H9 (cell line): ENCODE results near the gene PCDHGA12. TPM values are rescaled to one million over a fixed set of nuclear protein-coding genes. Genes with fewer than 3 reads are reported as not detected.

Experiments used
- DNase-seq: peaks from one replicate; pipeline ENCODE4 v3.0.0-alpha.2; 2017
- H2AFZ ChIP-seq: one replicate; pipeline ENCODE4 v1.6.1; 2013; ENCODE audit warnings: mild to moderate bottlenecking, low read length, control low read depth, moderate library complexity
- H2AK5ac ChIP-seq: 2 replicates; pipeline ENCODE4 v1.6.1; 2013; ENCODE audit warnings: low read length, control low read depth, mixed read lengths; ENCODE audit not compliant: insufficient read length
- H2BK120ac ChIP-seq: one replicate; pipeline ENCODE4 v1.6.1; 2013; ENCODE audit warnings: low read depth, mild to moderate bottlenecking, low read length, control low read depth, inconsistent platforms; ENCODE audit not compliant: poor library complexity, severe bottlenecking
- H2BK12ac ChIP-seq: 2 replicates; pipeline ENCODE4 v1.6.1; 2013; ENCODE audit warnings: low read length, control low read depth, mixed read lengths, low read depth; ENCODE audit not compliant: insufficient read length
- H2BK15ac ChIP-seq: 2 replicates; pipeline ENCODE4 v1.6.1; 2013; ENCODE audit warnings: low read depth, low read length, control low read depth
- H2BK20ac ChIP-seq: one replicate; pipeline ENCODE4 v1.6.1; 2013; ENCODE audit warnings: low read depth, mild to moderate bottlenecking, low read length, control low read depth, inconsistent platforms; ENCODE audit not compliant: poor library complexity, severe bottlenecking
- H2BK5ac ChIP-seq: 2 replicates; pipeline ENCODE4 v1.6.1; 2013; ENCODE audit warnings: low read length, control low read depth, mixed read lengths; ENCODE audit not compliant: insufficient read length
- H3K14ac ChIP-seq: 2 replicates; pipeline ENCODE4 v1.6.1; 2013; ENCODE audit warnings: low read length, control low read depth; ENCODE audit not compliant: insufficient read depth
- H3K18ac ChIP-seq: 2 replicates; pipeline ENCODE4 v1.6.1; 2013; ENCODE audit warnings: low read depth, mild to moderate bottlenecking, mixed read lengths, low read length, control low read depth; ENCODE audit not compliant: insufficient read length
- H3K23ac ChIP-seq: 2 replicates; pipeline ENCODE4 v1.6.1; 2013; ENCODE audit warnings: low read length, control low read depth, mixed read lengths, low read depth; ENCODE audit not compliant: insufficient read length
- H3K23me2 ChIP-seq: 2 replicates; pipeline ENCODE4 v1.6.1; 2013; ENCODE audit warnings: low read depth, mild to moderate bottlenecking, mixed read lengths, low read length, control low read depth; ENCODE audit not compliant: insufficient read length, poor library complexity, severe bottlenecking
- H3K27ac ChIP-seq: 2 replicates; pipeline ENCODE4 v1.5.1; 2013; ENCODE audit warnings: low read length, control low read depth, mixed read lengths, low read depth; ENCODE audit not compliant: insufficient read length
- H3K27me3 ChIP-seq: 2 replicates; pipeline ENCODE4 v1.6.1; 2013; ENCODE audit warnings: low read length, control low read depth, inconsistent platforms; ENCODE audit not compliant: insufficient read depth
- H3K4ac ChIP-seq: 2 replicates; pipeline ENCODE4 v1.6.1; 2013; ENCODE audit warnings: low read depth, mild to moderate bottlenecking, control low read depth, inconsistent platforms, low read length, moderate library complexity
- H3K4me1 ChIP-seq: 2 replicates; pipeline ENCODE4 v1.6.1; 2013; ENCODE audit warnings: low read length, control low read depth, inconsistent platforms; ENCODE audit not compliant: insufficient read depth
- H3K4me2 ChIP-seq: 2 replicates; pipeline ENCODE4 v1.6.1; 2013; ENCODE audit warnings: low read length, control low read depth, mixed read lengths; ENCODE audit not compliant: insufficient read length, insufficient read depth
- H3K56ac ChIP-seq: 2 replicates; pipeline ENCODE4 v1.6.1; 2013; ENCODE audit warnings: low read depth, mild to moderate bottlenecking, mixed read lengths, low read length, control low read depth; ENCODE audit not compliant: insufficient read length
- H3K79me1 ChIP-seq: 2 replicates; pipeline ENCODE4 v1.6.1; 2013; ENCODE audit warnings: low read depth, mild to moderate bottlenecking, moderate library complexity, low read length, control low read depth, inconsistent platforms; ENCODE audit not compliant: insufficient read depth, poor library complexity, severe bottlenecking
- H3K79me2 ChIP-seq: 2 replicates; pipeline ENCODE4 v1.6.1; 2013; ENCODE audit warnings: low read length, control low read depth, inconsistent platforms; ENCODE audit not compliant: insufficient read depth
- H3K9ac ChIP-seq: 2 replicates; pipeline ENCODE4 v1.6.1; 2013; ENCODE audit warnings: low read length, control low read depth, mixed read lengths; ENCODE audit not compliant: insufficient read length; ENCODE audit errors: extremely low read depth
- H3K9me3 ChIP-seq: one replicate; pipeline ENCODE4 v1.6.1; 2013; ENCODE audit warnings: low read depth, low read length, inconsistent platforms; ENCODE audit not compliant: control insufficient read depth
- H3T11ph ChIP-seq: one replicate; pipeline ENCODE4 v1.6.1; 2013; ENCODE audit warnings: mild to moderate bottlenecking, low read length, control low read depth, inconsistent platforms
- H4K20me1 ChIP-seq: one replicate; pipeline ENCODE4 v1.6.1; 2013; ENCODE audit not compliant: control insufficient read depth, insufficient read length, insufficient read depth
- H4K5ac ChIP-seq: 2 replicates; pipeline ENCODE4 v1.6.1; 2013; ENCODE audit warnings: low read depth, mild to moderate bottlenecking, mixed read lengths, low read length, control low read depth; ENCODE audit not compliant: insufficient read length
- H4K8ac ChIP-seq: replicated peaks from 2 replicates; pipeline ENCODE4 v1.6.1; 2013; ENCODE audit warnings: low read length, control low read depth, mixed read lengths, low read depth; ENCODE audit not compliant: insufficient read length
- H4K91ac ChIP-seq: 2 replicates; pipeline ENCODE4 v1.6.1; 2013; ENCODE audit warnings: low read depth, mild to moderate bottlenecking, moderate library complexity, mixed read lengths, low read length, control low read depth; ENCODE audit not compliant: insufficient read length
- H3K27ac Mint-ChIP-seq, 3 experiments: 2 replicates in 2 of 3; 3 replicates in 1 of 3; pipeline ENCODE4 v1.8.0; 2020 to 2021; ENCODE audit warnings: mixed read lengths in 3 of 3, mild to moderate bottlenecking in 1 of 3, moderate library complexity in 1 of 3
- H3K27me3 Mint-ChIP-seq: 2 replicates; pipeline ENCODE4 v1.8.0; 2021; ENCODE audit warnings: low read depth, mild to moderate bottlenecking, moderate library complexity, mixed read lengths
- H3K36me3 Mint-ChIP-seq, 3 experiments: 2 replicates in 2 of 3; 3 replicates in 1 of 3; pipeline ENCODE4 v1.8.0; 2020 to 2021; ENCODE audit warnings: low read depth in 3 of 3, mixed read lengths in 3 of 3; ENCODE audit not compliant: insufficient read depth in 1 of 3
- H3K4me1 Mint-ChIP-seq, 2 experiments: 2 replicates each; pipeline ENCODE4 v1.8.0; 2020; ENCODE audit warnings: mixed read lengths in 2 of 2
- H3K4me3 Mint-ChIP-seq, 2 experiments: 2 replicates in 1 of 2; 3 replicates in 1 of 2; pipeline ENCODE4 v1.8.0; 2020 to 2021; ENCODE audit warnings: mild to moderate bottlenecking in 2 of 2, mixed read lengths in 2 of 2, moderate library complexity in 1 of 2
- H3K9me3 Mint-ChIP-seq, 2 experiments: 2 replicates in 1 of 2; 3 replicates in 1 of 2; pipeline ENCODE4 v1.8.0; 2020; ENCODE audit warnings: mild to moderate bottlenecking in 2 of 2, mixed read lengths in 2 of 2, moderate library complexity in 1 of 2
- WGBS: extraction: QIAGEN DNeasy Blood & Tissue Kit; methylation state at CpG from one replicate; pipeline ENCODE4 v1.1.7; 2013; ENCODE audit warnings: missing lambda C conversion rate, low lambda C conversion rate, mixed read lengths; ENCODE audit not compliant: insufficient read length; ENCODE audit errors: extremely low coverage; 5-methylcytosine and 5-hydroxymethylcytosine counted together
- total RNA-seq: library from RNA; stranded (reverse); gene quantifications from 2 replicates; pipeline ENCODE4 v1.2.1, GENCODE V29; 2021
- TF ChIP-seq, protein P1 (sequence below): fragments of 200-600 bp; sonication (generic); conservative IDR thresholded peaks from 3 replicates; pipeline ENCODE4 v1.8.0; 2021; ENCODE audit warnings: antibody characterized with exemption, mild to moderate bottlenecking

PCDHGA12 gene
- total RNA-seq, 1 experiment from 2014 or later = 1.3 TPM

DNA sequence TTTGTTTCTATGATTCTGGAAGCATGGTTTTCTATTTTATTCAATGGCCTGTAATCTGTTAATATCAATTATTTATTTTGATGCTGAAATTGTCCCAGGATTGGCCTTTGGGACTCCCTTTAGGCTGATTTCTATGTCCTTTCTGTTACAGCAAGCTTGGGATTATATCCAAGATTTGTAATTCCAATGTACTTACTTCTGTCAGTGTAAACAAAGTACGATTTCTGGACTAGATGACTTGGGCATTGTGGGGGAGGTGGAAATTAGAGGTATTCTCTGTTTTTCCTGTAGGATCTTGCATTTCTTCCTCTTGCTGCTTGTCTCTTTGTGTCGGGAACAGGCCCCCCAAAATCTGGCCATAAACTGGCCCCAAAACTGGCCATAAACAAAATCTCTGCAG is 3.7 kb downstream of the PCDHGA12 start:
- H2BK120ac ChIP-seq = no peak overlapping the region

More for the DNA sequence above, 3.7 kb downstream of the PCDHGA12 start:
- no peak overlapping the region for H3K27ac ChIP-seq
- no peaks in the 10 kb centered on the region for H3K4me1 ChIP-seq
- H2BK5ac ChIP-seq = no peak overlapping the region
- TF ChIP-seq, protein P1, sequence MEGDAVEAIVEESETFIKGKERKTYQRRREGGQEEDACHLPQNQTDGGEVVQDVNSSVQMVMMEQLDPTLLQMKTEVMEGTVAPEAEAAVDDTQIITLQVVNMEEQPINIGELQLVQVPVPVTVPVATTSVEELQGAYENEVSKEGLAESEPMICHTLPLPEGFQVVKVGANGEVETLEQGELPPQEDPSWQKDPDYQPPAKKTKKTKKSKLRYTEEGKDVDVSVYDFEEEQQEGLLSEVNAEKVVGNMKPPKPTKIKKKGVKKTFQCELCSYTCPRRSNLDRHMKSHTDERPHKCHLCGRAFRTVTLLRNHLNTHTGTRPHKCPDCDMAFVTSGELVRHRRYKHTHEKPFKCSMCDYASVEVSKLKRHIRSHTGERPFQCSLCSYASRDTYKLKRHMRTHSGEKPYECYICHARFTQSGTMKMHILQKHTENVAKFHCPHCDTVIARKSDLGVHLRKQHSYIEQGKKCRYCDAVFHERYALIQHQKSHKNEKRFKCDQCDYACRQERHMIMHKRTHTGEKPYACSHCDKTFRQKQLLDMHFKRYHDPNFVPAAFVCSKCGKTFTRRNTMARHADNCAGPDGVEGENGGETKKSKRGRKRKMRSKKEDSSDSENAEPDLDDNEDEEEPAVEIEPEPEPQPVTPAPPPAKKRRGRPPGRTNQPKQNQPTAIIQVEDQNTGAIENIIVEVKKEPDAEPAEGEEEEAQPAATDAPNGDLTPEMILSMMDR = no peak
- Mint-ChIP-seq H3K36me3 (peaks cover 34 to 48% (median 35%) of the 10 kb centered on the region in 3 experiments), H3K9me3 (peaks cover 42 to 44% of the 10 kb centered on the region in 2 experiments), H3K4me3 (no peak overlapping the region), H3K27me3 (peaks cover 3% of the 10 kb centered on the region), H3K4me1 (no peaks in the 10 kb centered on the region; a peak in 1 of 4 replicates), H3K27ac (no peak overlapping the region)
- H2BK12ac ChIP-seq = no peak overlapping the region
- H2BK20ac ChIP-seq = no peak overlapping the region
- no peak overlapping the region for H2BK15ac ChIP-seq
- H4K91ac ChIP-seq = no peak overlapping the region
- no peak overlapping the region for H3K9ac ChIP-seq
- H3K23ac ChIP-seq = no peak overlapping the region
- H3K9me3 ChIP-seq = peaks cover 14% of the 10 kb centered on the region
- H3K4ac ChIP-seq = no peak overlapping the region
- H4K5ac ChIP-seq = no peak overlapping the region
- no peak overlapping the region for H3K56ac ChIP-seq
- no peaks in the 10 kb centered on the region for H3K79me2 ChIP-seq
- H3K4me2 ChIP-seq = no peak overlapping the region
- no peak overlapping the region for H3T11ph ChIP-seq
- no peaks in the 10 kb centered on the region for H3K27me3 ChIP-seq
- no peaks in the 10 kb centered on the region for H4K20me1 ChIP-seq
- no peaks in the 10 kb centered on the region for H3K79me1 ChIP-seq
- no peak overlapping the region for H2AK5ac ChIP-seq
- no peak overlapping the region for H2AFZ ChIP-seq
- H3K14ac ChIP-seq = no peak overlapping the region
- no CpG with 5 or more reads among the region's 2 CpGs for WGBS
- no peak overlapping the region for H4K8ac ChIP-seq
- no peaks in the 10 kb centered on the region for H3K23me2 ChIP-seq
- no peak for DNase-seq
- no peak overlapping the region for H3K18ac ChIP-seq
